AG10803 (cell line): ENCODE measurements around the gene SMARCD2.

Experiments used
- DNase-seq: peaks from one replicate; pipeline ENCODE4 v3.0.0; 2010; ENCODE audit warnings: low read depth
- H3K4me3 ChIP-seq: 2 replicates; pipeline ENCODE4 v1.5.1; 2011; ENCODE audit warnings: mild to moderate bottlenecking, low read length, control low read depth
- TF ChIP-seq, protein P1 (sequence below): conservative IDR thresholded peaks from 2 replicates; pipeline ENCODE4 v1.5.1; 2011; ENCODE audit warnings: mild to moderate bottlenecking, low read length, control low read depth, inconsistent platforms

Gene SMARCD2

DNA sequence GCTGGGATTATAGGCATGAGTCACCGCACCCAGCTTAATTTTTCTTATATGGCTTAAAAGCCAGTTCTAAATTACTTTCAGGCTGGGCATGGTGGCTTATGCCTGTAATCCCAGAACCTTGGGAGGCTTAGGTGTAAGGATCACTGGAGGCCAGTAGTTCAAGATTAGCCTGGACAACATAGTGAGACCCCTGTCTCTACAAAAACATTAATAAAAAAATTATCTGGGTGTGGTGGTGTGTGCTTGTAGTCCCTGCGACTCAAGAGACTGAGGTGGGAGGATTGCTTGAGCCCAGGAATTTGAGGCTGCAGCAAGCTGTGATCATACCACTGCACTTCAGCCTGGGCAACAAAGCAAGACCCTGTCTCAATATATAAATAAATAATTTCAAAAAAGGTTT is 10.8 kb upstream of the SMARCD2 start:
- TF ChIP-seq, protein P1, sequence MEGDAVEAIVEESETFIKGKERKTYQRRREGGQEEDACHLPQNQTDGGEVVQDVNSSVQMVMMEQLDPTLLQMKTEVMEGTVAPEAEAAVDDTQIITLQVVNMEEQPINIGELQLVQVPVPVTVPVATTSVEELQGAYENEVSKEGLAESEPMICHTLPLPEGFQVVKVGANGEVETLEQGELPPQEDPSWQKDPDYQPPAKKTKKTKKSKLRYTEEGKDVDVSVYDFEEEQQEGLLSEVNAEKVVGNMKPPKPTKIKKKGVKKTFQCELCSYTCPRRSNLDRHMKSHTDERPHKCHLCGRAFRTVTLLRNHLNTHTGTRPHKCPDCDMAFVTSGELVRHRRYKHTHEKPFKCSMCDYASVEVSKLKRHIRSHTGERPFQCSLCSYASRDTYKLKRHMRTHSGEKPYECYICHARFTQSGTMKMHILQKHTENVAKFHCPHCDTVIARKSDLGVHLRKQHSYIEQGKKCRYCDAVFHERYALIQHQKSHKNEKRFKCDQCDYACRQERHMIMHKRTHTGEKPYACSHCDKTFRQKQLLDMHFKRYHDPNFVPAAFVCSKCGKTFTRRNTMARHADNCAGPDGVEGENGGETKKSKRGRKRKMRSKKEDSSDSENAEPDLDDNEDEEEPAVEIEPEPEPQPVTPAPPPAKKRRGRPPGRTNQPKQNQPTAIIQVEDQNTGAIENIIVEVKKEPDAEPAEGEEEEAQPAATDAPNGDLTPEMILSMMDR: no peak
- no peak for DNase-seq
- H3K4me3 ChIP-seq: no peak overlapping the region

DNA sequence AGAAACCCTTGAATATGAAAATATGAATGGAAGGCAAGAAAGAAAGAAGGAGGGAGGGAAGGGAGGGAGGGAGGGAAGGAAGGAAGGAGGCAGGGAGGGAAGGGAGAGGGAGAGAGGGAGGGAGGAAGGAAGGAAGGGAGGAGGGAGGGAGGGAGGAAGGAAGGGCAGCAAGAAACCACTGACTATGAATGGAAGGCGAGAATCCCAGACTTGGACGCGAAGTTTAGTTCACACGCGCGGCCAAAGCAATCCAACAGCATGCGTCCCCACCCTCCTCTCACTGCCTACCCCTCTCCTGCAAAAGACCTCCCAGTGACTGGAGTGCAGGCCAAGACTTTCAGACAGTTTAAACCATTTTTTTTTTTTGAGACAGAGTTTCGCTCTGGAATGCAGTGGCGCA is 7.9 kb upstream of the SMARCD2 start:
- no peak overlapping the region for H3K4me3 ChIP-seq
- no peak for DNase-seq
- TF ChIP-seq, protein P1: no peak

- TF ChIP-seq, protein P1: peak; percentile 48
- DNase-seq: peak; percentile 89
- H3K4me3 ChIP-seq: peak overlapping the region; percentile 54
These were observed 6.6 kb upstream of the SMARCD2 start for GRCh38 chr17:63848834-63849689.

- no peak overlapping the region for H3K4me3 ChIP-seq
- TF ChIP-seq, protein P1: no peak
- DNase-seq: no peak
These were observed 5.2 kb upstream of the SMARCD2 start for GRCh38 chr17:63847525-63848249.

GRCh38 chr17:63845509-63845908 is 3.0 kb upstream of the SMARCD2 start:
- TF ChIP-seq, protein P1: no peak
- H3K4me3 ChIP-seq: no peak overlapping the region
- DNase-seq: no peak

GRCh38 chr17:63843910-63844677 is 1.6 kb upstream of the SMARCD2 start:
- H3K4me3 ChIP-seq: peak overlapping the region; percentile 69
- no peak for DNase-seq
- TF ChIP-seq, protein P1: no peak

DNA sequence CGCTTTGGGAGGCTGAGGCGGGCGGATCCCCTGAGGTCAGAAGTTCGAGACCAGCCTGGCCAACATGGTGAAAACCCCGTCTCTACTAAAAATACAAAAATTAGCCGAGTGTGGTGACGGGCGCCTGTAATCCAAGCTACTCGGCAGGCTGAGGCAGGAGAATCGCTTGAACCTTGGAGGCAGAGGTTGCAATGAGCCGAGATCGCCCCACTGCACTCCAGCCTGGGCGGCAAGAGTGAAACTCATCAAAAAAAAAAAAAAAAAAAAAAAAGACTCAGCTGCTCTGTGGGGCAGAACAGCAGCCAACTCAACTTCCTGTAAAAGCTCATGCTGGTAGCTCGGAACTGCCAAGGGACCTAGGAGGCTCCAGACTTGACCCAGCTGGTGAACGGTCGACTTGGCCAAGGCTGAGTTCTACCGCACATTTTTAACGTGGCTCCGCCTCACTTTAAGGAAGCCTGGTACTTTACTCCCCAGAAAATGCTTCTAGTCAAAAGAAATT is 953 bp upstream of the SMARCD2 start:
- DNase-seq: peak; percentile 92

More for the DNA sequence above, 953 bp upstream of the SMARCD2 start:
- peak overlapping the region; percentile 69 for H3K4me3 ChIP-seq
